Chondrocyte (in vitro differentiated cells): ENCODE results near the gene NEU2. TPM values are rescaled to one million over a fixed set of nuclear protein-coding genes. Genes with fewer than 3 reads are reported as not detected.
A peak's percentile ranks its signal among the peaks of the same experiment; 100 is the strongest.
"Not testable (repeated sequence)": the region's sequence is repeated elsewhere in the genome, so short reads cannot be mapped to it uniquely, and the experiment has no call there.

Experiments
- DNase-seq: peaks from one replicate; pipeline ENCODE4 v3.0.0; 2021; ENCODE audit warnings: mixed read lengths, low spot score
- H3K27ac Mint-ChIP-seq: one replicate; pipeline ENCODE4 v1.8.0; 2021; ENCODE audit warnings: mild to moderate bottlenecking, moderate library complexity, mixed read lengths; ENCODE audit not compliant: unreplicated experiment
- H3K27me3 Mint-ChIP-seq: 2 replicates; pipeline ENCODE4 v1.8.0; 2021; ENCODE audit warnings: low read depth, mixed read lengths
- H3K36me3 Mint-ChIP-seq: 2 replicates; pipeline ENCODE4 v1.8.0; 2021; ENCODE audit warnings: low read depth, mixed read lengths
- H3K4me1 Mint-ChIP-seq: 2 replicates; pipeline ENCODE4 v1.8.0; 2021; ENCODE audit warnings: low read depth, mild to moderate bottlenecking, mixed read lengths
- H3K4me3 Mint-ChIP-seq: one replicate; pipeline ENCODE4 v1.8.0; 2021; ENCODE audit warnings: mild to moderate bottlenecking, moderate library complexity, mixed read lengths; ENCODE audit not compliant: unreplicated experiment
- H3K9me3 Mint-ChIP-seq: 2 replicates; pipeline ENCODE4 v1.8.0; 2021; ENCODE audit warnings: low read depth, mixed read lengths
- CTCF ChIP-seq: fragments of 200-600 bp; sonication (generic); IDR thresholded peaks from 2 replicates; pipeline ENCODE4 v1.5.0; 2021; ENCODE audit warnings: antibody characterized with exemption, mild to moderate bottlenecking, moderate library complexity
- total RNA-seq: library from RNA; stranded (reverse); gene quantifications from 3 replicates; pipeline ENCODE4 v1.2.1, GENCODE V29; 2021

Gene NEU2
- total RNA-seq, 1 donor from 2014 or later = not detected

GRCh38 chr2:233048569-233049193 lies 16.2 kb downstream of the NEU2 start:
- H3K4me1 Mint-ChIP-seq = peaks cover 13% of the 10 kb centered on the region
- no peaks in the 10 kb centered on the region for H3K9me3 Mint-ChIP-seq
- no peak for DNase-seq
- no peak for TF ChIP-seq CTCF
- no peak overlapping the region for H3K27ac Mint-ChIP-seq
- peaks cover 2% of the 10 kb centered on the region for H3K36me3 Mint-ChIP-seq
- peaks cover 17% of the 10 kb centered on the region for H3K27me3 Mint-ChIP-seq
- H3K4me3 Mint-ChIP-seq = no peak overlapping the region

- Mint-ChIP-seq H3K27me3 (peaks cover 19% of the 10 kb centered on the region), H3K27ac (no peak overlapping the region)
Measured at GRCh38 chr2:233049194-233049761, 16.8 kb downstream of the NEU2 start.

GRCh38 chr2:233051241-233052149 lies 19.0 kb downstream of the NEU2 start:
- H3K9me3 Mint-ChIP-seq = no peaks in the 10 kb centered on the region
- no peak overlapping the region for H3K27ac Mint-ChIP-seq
- peaks cover 19% of the 10 kb centered on the region for H3K27me3 Mint-ChIP-seq
- no peaks in the 10 kb centered on the region for H3K36me3 Mint-ChIP-seq
- no peak for TF ChIP-seq CTCF
- H3K4me3 Mint-ChIP-seq = no peak overlapping the region
- no peak for DNase-seq
- peaks cover 25% of the 10 kb centered on the region for H3K4me1 Mint-ChIP-seq

More at GRCh38 chr2:233049194-233049761, 16.8 kb downstream of the NEU2 start:
- no peak overlapping the region for H3K4me3 Mint-ChIP-seq
- peaks cover under 1% of the 10 kb centered on the region for H3K36me3 Mint-ChIP-seq
- no peak for DNase-seq
- H3K9me3 Mint-ChIP-seq = no peaks in the 10 kb centered on the region
- TF ChIP-seq CTCF = no peak
- peaks cover 18% of the 10 kb centered on the region for H3K4me1 Mint-ChIP-seq

GRCh38 chr2:233052517-233052916 lies 20.0 kb downstream of the NEU2 start:
- H3K36me3 Mint-ChIP-seq, H3K27ac Mint-ChIP-seq, DNase-seq, H3K4me3 Mint-ChIP-seq, H3K9me3 Mint-ChIP-seq: not testable (repeated sequence)
- Mint-ChIP-seq H3K27me3 (peaks cover 19% of the 10 kb centered on the region), H3K4me1 (peaks cover 25% of the 10 kb centered on the region)

- H3K4me1 Mint-ChIP-seq = peaks cover 25% of the 10 kb centered on the region
- no peak for DNase-seq
- H3K9me3 Mint-ChIP-seq = no peaks in the 10 kb centered on the region
- peak; percentile 99 for TF ChIP-seq CTCF
- H3K27me3 Mint-ChIP-seq = peaks cover 11% of the 10 kb centered on the region
- no peak overlapping the region for H3K4me3 Mint-ChIP-seq
- H3K27ac Mint-ChIP-seq = peak overlapping the region; percentile 55
- no peaks in the 10 kb centered on the region for H3K36me3 Mint-ChIP-seq
Measured at GRCh38 chr2:233053928-233054784, 21.7 kb downstream of the NEU2 start.
